GM12892 (cell line): ENCODE results near the gene CAMKMT.

Experiments
- POLR2A ChIP-seq: IDR thresholded peaks from 2 replicates; pipeline ENCODE4 v1.6.1; 2011; ENCODE audit warnings: low read depth, low read length, control low read depth
- POLR2AphosphoS5 ChIP-seq: IDR thresholded peaks from 2 replicates; pipeline ENCODE4 v1.6.1; 2011; ENCODE audit warnings: low read depth, low read length, control low read depth
- TAF1 ChIP-seq: IDR thresholded peaks from 2 replicates; pipeline ENCODE4 v1.6.1; 2011; ENCODE audit warnings: low read depth, mild to moderate bottlenecking, control low read depth, low read length, borderline replicate concordance

- TF ChIP-seq POLR2A, result no peak
- TF ChIP-seq TAF1, result no peak
- TF ChIP-seq POLR2AphosphoS5, result no peak
Observed at GRCh38 chr2:44706681-44707553, 345.2 kb downstream of the CAMKMT start.
